ENCODE data around the gene KLLN.

DNA sequence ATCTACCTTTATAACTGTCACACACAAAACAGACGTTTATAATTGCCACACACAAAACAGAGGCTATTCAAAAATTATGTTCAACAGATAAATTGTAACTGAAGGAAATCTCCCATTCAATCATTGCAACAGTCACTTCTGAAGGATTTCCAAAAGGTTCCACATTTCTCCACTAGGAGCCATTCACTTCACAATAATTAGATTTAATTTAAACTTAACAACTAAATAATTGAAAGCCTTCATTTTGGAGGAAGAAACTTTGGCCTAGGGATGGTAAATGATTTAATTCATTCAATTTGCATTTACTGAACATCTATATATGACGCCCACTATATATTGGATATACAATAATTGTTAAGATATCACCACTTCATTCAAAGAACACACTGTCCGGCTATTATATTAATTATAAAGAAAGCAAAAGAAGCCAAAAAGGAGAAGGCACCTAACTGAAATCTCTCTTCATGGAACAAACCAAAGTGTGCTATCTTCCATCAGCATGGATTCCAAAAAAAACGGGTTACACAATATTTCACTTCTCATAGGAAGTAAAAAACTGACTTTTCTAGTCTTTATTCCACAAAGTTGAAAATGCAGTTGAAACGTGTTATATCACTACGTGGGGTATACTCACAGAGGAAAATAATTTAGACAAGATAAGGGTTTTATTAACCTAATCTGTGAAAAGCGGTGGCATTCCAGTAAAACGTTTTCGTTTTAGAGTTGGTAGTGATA, 47.0 kb downstream of the KLLN start:
- no peak for TF ChIP-seq EZH2 (IDR thresholded peaks at IDR 0.05; ENCODE audit: insufficient read depth, poor library complexity, severe bottlenecking)
- TF ChIP-seq EZH2phosphoT487 (IDR thresholded peaks at IDR 0.05; ENCODE audit: insufficient read depth, low read depth) = no peak

Measured in GM23248 (cell line).